Activated naive CD4-positive, alpha-beta T cell treated with anti-CD3 and anti-CD28 coated beads, Interleukin-2, amount 50 U/mL, for 72 hours (primary cell): Measurements from ENCODE around the gene FRYL. TPM values are rescaled to one million over a fixed set of nuclear protein-coding genes. Genes with fewer than 3 reads are reported as not detected.
"Not testable (repeated sequence)": the region's sequence is repeated elsewhere in the genome, so short reads cannot be mapped to it uniquely, and the experiment has no call there.

Experiments used
- ATAC-seq, 2 donors: fragments of 150-1000 bp; cut with Tn5 transposase; 2 replicates each; pipeline ENCODE4 v1.10.0; 2021; ENCODE audit warnings: mild to moderate bottlenecking in 2 of 2, moderate library complexity in 2 of 2
- DNase-seq, 2 donors: peaks; one replicate each; pipeline ENCODE4 v3.0.0; 2021 to 2022; ENCODE audit warnings: low spot score in 2 of 2
- H3K27ac Mint-ChIP-seq, 2 donors: one replicate each; pipeline ENCODE4 v1.8.0; 2022; ENCODE audit warnings: mild to moderate bottlenecking in 2 of 2, mixed read lengths in 2 of 2
- H3K36me3 Mint-ChIP-seq, 2 donors: one replicate each; pipeline ENCODE4 v1.8.0; 2022; ENCODE audit warnings: mixed read lengths in 2 of 2
- H3K9me3 Mint-ChIP-seq, 2 donors: one replicate each; pipeline ENCODE4 v1.8.0; 2022; ENCODE audit warnings: mixed read lengths in 2 of 2
- total RNA-seq, 2 donors: library from RNA; stranded (reverse); gene quantifications; one replicate each; pipeline ENCODE4 v1.2.3, GENCODE V29; 2022

The FRYL gene
- total RNA-seq, 2 donors from 2014 or later, result 74.9 to 84.3 TPM

DNA sequence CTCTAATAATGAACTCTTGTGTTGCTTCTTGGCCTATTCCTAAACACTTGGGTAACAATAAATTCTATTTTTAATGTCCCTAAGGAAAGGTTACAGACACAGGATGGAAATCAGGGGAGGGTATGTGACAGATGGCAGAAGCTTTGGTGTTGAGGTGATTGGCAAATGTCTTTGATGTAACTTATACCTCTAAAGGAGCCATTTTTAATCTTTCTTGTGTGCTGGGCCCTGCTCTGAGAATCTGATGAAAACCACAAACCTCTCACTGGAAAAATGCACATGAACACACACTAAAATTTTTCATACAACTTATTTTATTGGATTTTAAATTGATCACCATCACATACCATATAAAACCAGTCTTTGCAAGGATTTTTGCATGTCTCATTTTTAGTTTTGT lies 17.7 kb downstream of the FRYL start:
- DNase-seq, result no peak
- Mint-ChIP-seq H3K9me3 (peaks cover 3 to 9% of the 10 kb centered on the region in 2 donors), H3K36me3 (peaks cover 5 to 44% of the 10 kb centered on the region in 2 donors), H3K27ac (no peak overlapping the region)
- ATAC-seq, result no peak

DNA sequence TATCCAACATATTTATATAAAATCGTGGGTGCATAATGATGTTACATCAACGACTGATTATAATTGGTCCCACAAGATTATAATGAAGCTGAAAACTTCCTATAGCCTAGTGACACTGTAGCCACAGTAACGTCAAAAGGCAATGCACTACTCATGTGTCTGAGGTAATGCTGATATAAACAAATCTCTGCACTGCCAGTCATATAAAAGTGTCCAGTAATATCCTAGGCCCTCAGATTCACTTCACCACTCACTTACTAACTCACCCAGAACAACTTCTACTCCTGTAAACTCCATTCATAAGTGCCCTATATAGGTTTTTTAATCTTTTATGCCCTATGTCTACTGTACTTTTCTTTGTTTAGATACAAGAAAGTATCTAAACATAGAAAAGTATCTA lies 18.8 kb downstream of the FRYL start:
- peaks cover 3 to 10% of the 10 kb centered on the region in 2 donors for H3K9me3 Mint-ChIP-seq
- ATAC-seq, result no peak
- DNase-seq, result no peak
- peaks cover 10 to 45% of the 10 kb centered on the region in 2 donors for H3K36me3 Mint-ChIP-seq
- no peak overlapping the region for H3K27ac Mint-ChIP-seq

DNA sequence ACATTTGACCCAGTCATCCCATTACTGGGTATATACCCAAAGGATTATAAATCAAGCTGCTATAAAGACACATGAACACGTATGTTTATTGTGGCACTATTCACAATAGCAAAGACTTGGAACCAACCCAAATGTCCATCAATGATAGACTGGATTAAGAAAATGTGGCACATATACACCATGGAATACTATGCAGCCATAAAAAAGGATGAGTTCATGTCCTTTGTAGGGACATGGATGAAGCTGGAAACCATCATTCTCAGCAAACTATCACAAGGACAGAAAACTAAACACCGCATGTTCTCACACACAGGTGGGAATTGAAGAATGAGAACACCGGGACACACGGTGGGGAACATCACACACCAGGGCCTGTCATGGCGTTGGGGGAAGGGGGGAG lies 21.4 kb downstream of the FRYL start:
- H3K27ac Mint-ChIP-seq, ATAC-seq, DNase-seq: not testable (repeated sequence)
- H3K36me3 Mint-ChIP-seq, result peaks cover 10 to 52% of the 10 kb centered on the region in 2 donors
- H3K9me3 Mint-ChIP-seq, result peaks cover 3 to 13% of the 10 kb centered on the region in 2 donors

DNA sequence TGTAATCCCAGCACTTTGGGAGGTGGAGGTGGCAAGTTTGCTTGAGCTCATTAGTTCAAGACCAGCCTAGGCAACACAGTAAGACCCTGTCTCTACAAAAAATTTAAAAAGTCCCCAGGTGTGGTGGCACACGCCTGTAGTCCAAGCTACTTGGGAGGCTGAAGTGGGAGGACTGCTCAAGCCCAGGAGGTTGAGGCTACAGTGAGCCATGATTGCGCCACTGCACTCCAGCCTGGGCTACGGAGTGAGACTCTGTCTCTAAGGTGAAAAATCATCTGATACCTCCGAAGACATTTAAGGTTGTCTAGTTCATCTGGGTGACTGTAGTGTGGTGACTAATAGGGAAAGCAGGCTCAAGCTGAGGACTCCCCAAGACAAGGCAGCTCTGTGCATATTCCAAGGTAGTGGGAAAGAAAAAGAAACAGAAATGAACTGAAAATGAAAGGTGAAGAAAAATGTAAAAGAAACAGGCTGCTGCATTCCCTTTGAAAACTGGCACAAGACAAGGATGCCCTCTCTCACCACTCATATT lies 23.3 kb downstream of the FRYL start:
- DNase-seq (no peak), ATAC-seq (peak in 1 of 2 donors; percentile 83)
- H3K36me3 Mint-ChIP-seq, result peaks cover 10 to 52% of the 10 kb centered on the region in 2 donors
- H3K9me3 Mint-ChIP-seq, result peaks cover 3 to 13% of the 10 kb centered on the region in 2 donors
- H3K27ac Mint-ChIP-seq, result no peak overlapping the region

DNA sequence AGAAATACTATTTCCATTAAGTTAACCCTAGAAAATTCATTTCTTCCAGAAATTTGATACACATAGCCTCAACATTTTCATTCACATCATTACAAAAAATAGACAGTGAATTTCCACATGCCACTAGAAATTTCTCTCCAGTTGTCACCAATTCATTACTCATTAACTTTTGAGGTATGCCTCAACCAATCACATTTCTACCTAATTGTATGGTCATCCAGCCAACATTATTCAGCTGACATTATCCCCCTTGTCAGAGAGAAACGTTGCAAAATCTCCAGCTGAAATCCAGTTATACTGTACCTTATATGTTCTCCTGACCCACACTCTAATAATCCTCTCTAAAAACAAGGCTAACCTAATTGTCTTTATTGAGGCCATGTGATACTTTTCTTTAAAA lies 24.8 kb downstream of the FRYL start:
- ATAC-seq (no peak), DNase-seq (no peak)
- Mint-ChIP-seq H3K36me3 (peaks cover 10 to 50% of the 10 kb centered on the region in 2 donors), H3K27ac (no peak overlapping the region), H3K9me3 (peaks cover 3 to 13% of the 10 kb centered on the region in 2 donors)

DNA sequence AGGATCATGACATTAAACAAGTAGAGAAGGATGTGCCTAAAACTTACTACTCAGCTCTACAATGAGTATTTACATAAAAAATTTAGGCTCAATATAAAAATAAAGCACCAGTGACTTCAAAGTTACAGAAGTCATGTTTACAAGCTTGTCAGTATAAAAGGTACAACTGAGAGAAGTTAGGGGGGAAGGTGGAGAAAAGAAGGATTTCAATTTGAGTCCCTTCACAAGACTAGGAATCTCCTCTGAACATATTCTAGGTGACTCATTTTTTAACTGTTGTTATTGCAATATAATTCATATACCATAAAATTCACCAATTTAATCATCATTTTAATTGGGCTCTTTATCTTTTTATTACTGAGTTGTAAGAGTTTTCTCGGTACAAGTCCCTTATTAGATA lies 26.9 kb downstream of the FRYL start:
- ATAC-seq, result no peak
- H3K9me3 Mint-ChIP-seq, result peaks cover 0 to 9% of the 10 kb centered on the region in 2 donors
- peaks cover 5 to 32% of the 10 kb centered on the region in 2 donors for H3K36me3 Mint-ChIP-seq
- peak overlapping the region in 1 of 2 donors; percentile 29 for H3K27ac Mint-ChIP-seq
- DNase-seq, result no peak

DNA sequence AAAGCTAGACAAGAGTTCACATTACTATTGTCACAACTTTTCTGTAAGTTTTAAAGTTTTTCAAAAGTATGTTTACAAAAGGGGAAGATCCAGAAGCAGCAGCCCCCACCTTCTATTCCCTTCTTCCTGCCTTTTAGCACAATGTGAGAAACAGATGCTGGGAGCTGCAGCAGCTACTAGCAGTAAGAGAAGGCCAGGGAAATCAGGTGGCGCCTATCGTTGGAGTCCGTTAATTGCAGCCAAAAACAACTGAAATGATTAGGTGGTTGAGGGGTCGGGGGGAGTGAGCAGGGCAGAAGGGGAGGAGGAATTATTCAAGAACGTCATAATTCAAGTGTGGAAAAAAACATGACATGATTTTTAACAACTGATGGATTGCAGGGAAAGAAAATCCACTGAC lies 27.4 kb downstream of the FRYL start:
- DNase-seq (no peak), ATAC-seq (no peak)
- Mint-ChIP-seq H3K9me3 (peaks cover 0 to 9% of the 10 kb centered on the region in 2 donors), H3K36me3 (peaks cover 5 to 28% of the 10 kb centered on the region in 2 donors), H3K27ac (peak overlapping the region in 1 of 2 donors; percentile 29)

DNA sequence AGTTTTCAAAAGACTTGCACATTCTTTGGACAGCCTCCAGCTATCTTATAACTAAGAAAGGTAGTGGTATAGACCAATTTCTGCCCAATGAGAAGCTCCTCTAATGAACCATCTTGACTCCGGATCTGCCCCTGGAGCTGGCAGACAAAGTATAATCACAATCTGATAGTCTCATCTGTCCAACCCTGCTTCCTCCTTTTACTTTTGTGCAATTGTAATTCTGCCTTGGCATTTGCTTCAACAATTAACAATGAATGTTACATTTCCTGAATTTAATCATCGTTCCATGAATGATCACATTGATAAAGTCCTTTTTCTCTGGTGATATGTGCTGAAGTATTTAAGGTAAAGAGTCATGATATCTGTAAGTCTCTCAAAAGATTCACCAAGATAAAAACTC lies 27.8 kb downstream of the FRYL start:
- H3K9me3 Mint-ChIP-seq, result peaks cover 0 to 9% of the 10 kb centered on the region in 2 donors
- peak overlapping the region in 1 of 2 donors; percentile 29 for H3K27ac Mint-ChIP-seq
- DNase-seq (no peak), ATAC-seq (no peak)
- H3K36me3 Mint-ChIP-seq, result peaks cover 5 to 27% of the 10 kb centered on the region in 2 donors

DNA sequence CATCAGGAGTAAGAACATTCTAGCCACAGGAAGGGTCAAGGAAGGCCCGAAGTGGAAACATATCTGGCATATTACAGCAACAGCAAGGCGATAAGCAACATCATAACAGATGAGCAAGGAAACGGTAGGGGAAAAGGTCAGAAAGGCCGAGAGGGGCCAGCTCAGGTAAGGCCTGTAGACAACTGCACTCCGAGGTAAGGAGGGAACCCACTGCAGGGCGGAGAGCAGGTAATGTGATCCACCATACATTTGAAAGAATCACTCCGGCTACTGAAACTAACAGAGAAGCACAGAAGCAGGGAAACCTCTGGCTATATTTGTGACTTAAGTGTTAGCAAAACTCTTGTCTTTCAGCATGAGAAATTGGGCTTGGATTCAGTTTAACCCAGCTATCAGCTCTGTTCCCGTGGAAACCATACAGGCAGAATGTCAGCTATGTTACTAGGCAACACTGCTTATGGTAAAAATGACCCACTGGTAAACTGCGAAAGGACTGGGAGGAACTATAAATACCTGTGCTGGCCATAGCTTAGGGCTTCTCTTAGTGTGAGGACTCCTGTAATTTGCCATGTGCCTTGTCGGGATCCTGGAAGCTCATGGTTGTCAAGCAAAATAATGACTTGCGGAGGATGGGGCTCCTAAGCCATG lies 31.0 kb downstream of the FRYL start:
- DNase-seq, result no peak
- H3K27ac Mint-ChIP-seq, result no peak overlapping the region
- peaks cover 0 to under 1% of the 10 kb centered on the region in 2 donors for H3K36me3 Mint-ChIP-seq
- no peaks in the 10 kb centered on the region for H3K9me3 Mint-ChIP-seq
- no peak for ATAC-seq

DNA sequence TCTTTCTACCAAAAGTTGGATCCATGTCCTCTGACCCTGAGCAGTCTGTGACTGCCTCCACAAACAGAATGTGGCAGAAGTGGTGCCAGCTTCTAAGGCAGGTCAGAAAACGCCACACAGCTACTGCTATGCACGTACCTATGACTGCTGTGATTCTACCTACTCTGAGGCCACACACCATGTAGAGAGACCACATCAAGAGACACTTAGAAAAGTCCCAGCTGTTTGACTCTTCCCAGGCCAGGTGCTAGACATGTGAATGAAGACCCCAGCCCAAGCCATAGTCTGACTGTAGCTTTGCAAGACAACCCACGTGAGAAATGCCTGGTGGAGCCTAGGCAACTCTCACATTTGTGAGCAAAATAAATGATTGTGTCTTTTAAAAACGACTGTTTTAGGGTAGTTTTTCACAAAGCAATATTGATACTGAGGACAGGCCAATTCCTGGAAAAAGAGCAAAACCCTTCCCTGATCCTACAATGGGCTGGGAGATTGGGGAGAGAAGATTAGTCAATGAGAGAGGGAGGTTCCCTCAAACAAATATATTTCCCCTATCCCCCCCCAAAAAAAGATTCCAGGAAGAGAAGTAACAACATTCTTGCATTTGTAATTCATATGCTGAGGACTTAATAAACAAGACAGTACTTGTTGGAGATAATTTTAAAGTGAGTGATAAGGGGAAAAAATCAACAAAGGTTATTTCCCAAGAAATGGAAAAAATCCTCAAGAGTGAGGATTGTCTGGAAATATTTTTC lies 33.3 kb downstream of the FRYL start:
- DNase-seq (no peak), ATAC-seq (peak; percentile 57 to 76)
- Mint-ChIP-seq H3K27ac (no peak overlapping the region), H3K9me3 (no peaks in the 10 kb centered on the region), H3K36me3 (peaks cover 0 to 7% of the 10 kb centered on the region in 2 donors)

DNA sequence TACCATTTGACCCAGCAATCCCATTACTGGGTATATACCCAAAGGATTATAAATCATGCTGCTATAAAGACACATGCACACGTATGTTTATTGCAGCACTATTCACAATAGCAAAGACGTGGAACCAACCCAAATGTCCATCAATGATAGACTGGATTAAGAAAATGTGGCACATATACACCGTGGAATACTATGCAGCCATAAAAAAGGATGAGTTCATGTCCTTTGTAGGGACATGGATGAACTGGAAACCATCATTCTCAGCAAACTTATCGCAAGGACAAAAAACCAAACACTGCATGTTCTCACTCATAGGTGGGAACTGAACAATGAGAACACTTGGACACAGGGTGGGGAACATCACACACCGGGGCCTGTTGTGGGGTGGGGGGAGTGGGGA lies 34.9 kb downstream of the FRYL start:
- ATAC-seq, result not testable (repeated sequence)

DNA sequence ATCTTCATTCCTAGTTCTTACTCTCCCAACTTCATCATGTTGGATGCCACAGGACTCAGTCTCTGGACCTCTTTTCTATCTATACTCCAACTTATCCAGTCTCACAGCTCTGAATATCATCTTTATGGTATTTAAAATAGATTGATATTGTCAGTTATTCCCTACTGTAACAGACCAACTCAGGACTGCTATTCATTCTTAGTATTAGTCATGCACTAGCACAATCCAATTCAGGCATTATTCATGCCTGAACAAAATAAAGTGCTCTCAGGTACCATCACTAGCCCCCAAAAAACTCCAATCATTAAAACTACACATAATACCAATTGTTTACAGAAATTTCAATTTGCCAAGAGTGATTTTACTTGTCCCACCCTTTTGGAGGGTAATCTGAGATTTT lies 37.7 kb downstream of the FRYL start:
- ATAC-seq, result peak in 1 of 2 donors; percentile 57
- Mint-ChIP-seq H3K9me3 (peaks cover 0 to 4% of the 10 kb centered on the region in 2 donors), H3K36me3 (peaks cover 0 to 13% of the 10 kb centered on the region in 2 donors), H3K27ac (no peak overlapping the region)
- no peak for DNase-seq

More for the DNA sequence above, 34.9 kb downstream of the FRYL start:
- H3K9me3 Mint-ChIP-seq, DNase-seq, H3K36me3 Mint-ChIP-seq, H3K27ac Mint-ChIP-seq: not testable (repeated sequence)

DNA sequence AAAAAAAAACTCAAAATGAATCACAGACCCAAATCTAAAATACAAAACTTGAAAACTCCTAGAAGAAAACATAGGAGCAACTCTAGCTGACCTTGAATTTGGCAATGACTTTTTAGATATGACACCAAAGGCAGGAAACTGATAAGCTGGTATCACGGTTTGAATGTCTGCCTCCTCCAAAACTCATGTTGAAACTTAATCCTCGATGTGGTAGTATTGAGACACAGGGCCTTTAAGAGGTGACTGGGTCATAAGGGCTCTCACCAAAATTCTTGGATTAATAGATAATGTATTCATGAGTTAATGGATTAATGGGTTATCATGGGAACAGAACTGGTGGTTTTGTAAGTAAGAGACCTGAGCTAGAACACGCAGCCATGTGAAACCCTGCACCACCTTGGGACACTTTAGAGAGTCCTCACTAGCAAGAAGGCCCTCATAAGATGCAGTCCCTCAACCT lies 40.5 kb downstream of the FRYL start:
- H3K9me3 Mint-ChIP-seq, result peaks cover 0 to 10% of the 10 kb centered on the region in 2 donors
- DNase-seq (no peak), ATAC-seq (peak; percentile 63 to 90)
- no peak overlapping the region for H3K27ac Mint-ChIP-seq
- H3K36me3 Mint-ChIP-seq, result peaks cover 0 to 21% of the 10 kb centered on the region in 2 donors

DNA sequence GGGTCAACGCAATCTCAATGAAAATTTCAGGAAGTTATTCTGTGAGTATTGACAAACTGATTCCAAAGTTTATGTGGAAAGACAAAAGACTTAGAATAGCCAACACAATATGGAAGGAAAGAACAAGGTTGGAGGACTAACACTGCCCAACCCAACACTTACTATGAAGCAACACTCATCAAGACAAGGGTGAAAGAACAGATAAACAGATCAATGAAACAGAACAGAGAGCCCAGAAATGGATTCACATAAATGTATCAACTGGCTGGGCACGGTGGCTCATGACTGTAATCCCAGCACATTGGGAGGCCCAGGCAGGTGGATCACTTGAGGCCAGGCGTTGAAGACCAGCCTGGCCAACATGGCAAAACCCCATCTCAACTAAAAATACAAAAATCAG lies 41.2 kb downstream of the FRYL start:
- H3K36me3 Mint-ChIP-seq, result peaks cover 0 to 18% of the 10 kb centered on the region in 2 donors
- DNase-seq, result no peak
- peaks cover 0 to 10% of the 10 kb centered on the region in 2 donors for H3K9me3 Mint-ChIP-seq
- peak overlapping the region in 1 of 2 donors; percentile 41 for H3K27ac Mint-ChIP-seq
- ATAC-seq, result no peak

DNA sequence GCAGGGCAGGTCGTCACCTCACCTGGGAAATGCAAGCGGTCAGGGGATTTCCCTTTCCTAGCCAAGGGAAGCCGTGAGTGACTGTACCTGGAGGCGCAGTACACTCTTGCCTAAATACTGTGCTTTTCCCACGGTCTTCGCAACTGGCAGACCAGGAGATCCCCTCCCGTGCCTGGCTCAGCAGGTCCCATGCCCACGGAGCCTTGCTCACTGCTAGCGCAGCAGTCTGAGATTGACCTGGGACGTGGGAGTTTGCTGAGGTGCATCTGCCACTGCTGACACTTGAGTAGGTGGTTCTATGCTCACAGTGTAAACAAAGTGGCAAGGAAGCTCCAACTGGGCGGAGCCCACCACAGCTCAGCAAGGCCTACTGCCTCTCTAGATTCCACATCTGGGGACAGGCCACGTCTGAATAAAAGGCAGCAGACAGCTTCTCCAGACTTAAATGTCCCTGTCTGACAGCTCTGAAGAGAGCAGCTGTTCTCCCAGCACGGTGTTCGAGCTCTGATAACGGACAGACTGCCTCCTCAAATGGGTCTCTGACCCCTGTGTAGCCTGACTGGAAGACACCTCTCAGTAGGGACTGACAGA lies 51.1 kb downstream of the FRYL start:
- DNase-seq, result peak; percentile 17 to 56
- peak; percentile 69 to 83 for ATAC-seq
- H3K9me3 Mint-ChIP-seq, H3K27ac Mint-ChIP-seq: not testable (repeated sequence)
- peaks cover 0 to 18% of the 10 kb centered on the region in 2 donors for H3K36me3 Mint-ChIP-seq

DNA sequence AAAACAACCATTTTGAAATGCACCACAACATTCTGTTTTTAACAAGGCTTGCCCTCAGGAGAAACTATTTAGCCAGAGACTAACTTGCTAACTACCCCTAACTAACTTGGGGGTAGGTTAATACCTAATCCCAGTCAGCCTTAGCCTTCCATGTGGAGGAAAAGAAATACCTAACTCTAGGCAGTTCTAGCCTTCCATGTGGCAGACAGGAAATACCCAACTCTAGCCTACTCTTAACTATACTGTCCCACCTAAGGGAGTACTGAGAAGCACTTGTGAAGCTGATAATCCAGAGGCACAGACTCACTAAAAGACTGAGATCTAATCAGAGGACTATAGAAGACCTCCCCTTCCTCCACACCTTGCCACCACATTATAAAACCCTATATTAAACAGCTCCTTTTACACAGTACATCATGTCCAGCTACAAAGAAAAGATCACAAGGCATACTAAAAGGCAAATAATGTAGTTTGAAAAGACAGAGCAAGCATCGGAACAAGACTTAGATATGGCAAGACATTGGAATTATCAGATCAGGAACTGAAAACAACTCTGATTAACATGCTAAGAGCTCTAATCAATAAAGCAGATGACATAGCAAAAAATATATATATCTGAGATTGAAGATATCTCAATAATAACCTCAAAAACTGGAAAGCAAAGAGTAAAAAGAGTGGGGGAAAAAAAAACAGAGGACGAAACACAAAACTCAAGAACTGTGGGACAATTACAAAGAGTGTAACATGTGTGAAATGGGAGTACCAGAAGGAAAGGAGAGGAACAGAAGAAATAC lies 52.2 kb downstream of the FRYL start:
- ATAC-seq, result no peak
- no peak for DNase-seq
- H3K36me3 Mint-ChIP-seq, result peaks cover 0 to 24% of the 10 kb centered on the region in 2 donors
- H3K27ac Mint-ChIP-seq, result no peak overlapping the region
- peaks cover 0 to 4% of the 10 kb centered on the region in 2 donors for H3K9me3 Mint-ChIP-seq
